ENCODE measurements around the gene PIK3R5.

- TF ChIP-seq EZH2 (IDR thresholded peaks at IDR 0.05; ENCODE audit: low read length, missing control alignments), result no peak
- TF ChIP-seq CTCF (conservative IDR thresholded peaks at IDR 0.05 in 1 of 2, IDR thresholded peaks at IDR 0.05 in 1 of 2; ENCODE audit: low read depth in 1 of 2, low read length in 2 of 2), result no peak
These were observed 51.6 kb downstream of the PIK3R5 start for GRCh38 chr17:8913879-8914278.

Data from fibroblast of lung (primary cell).